GM19455 (cell line): ENCODE measurements around the gene PDGFC.
"Not testable (repeated sequence)": the region's sequence is repeated elsewhere in the genome, so short reads cannot be mapped to it uniquely, and the experiment has no call there.

Source experiments
- ATAC-seq: cut with Tn5 transposase; IDR thresholded peaks from one replicate; pipeline ENCODE4 v1.9.1; 2021; ENCODE audit not compliant: unreplicated experiment

The PDGFC gene

GRCh38 chr4:156909010-156909409, 62.6 kb downstream of the PDGFC start:
- no peak for ATAC-seq

GRCh38 chr4:156906325-156906724, 65.3 kb downstream of the PDGFC start:
- no peak for ATAC-seq

- no peak for ATAC-seq
Measured at GRCh38 chr4:156901871-156902270, 69.7 kb downstream of the PDGFC start.

GRCh38 chr4:156898373-156899117, 73.1 kb downstream of the PDGFC start:
- no peak for ATAC-seq

- no peak for ATAC-seq
Measured at GRCh38 chr4:156896527-156896926, 75.1 kb downstream of the PDGFC start.

GRCh38 chr4:156894234-156894633, 77.4 kb downstream of the PDGFC start:
- no peak for ATAC-seq

GRCh38 chr4:156892805-156893204, 78.8 kb downstream of the PDGFC start:
- ATAC-seq, result no peak

- ATAC-seq, result no peak
Measured at GRCh38 chr4:156889616-156890594, 81.7 kb downstream of the PDGFC start.

GRCh38 chr4:156888762-156889161, 82.8 kb downstream of the PDGFC start:
- ATAC-seq, result no peak

GRCh38 chr4:156886481-156886880, 85.1 kb downstream of the PDGFC start:
- no peak for ATAC-seq

- no peak for ATAC-seq
Measured at GRCh38 chr4:156885374-156885773, 86.2 kb downstream of the PDGFC start.

GRCh38 chr4:156884183-156884582, 87.4 kb downstream of the PDGFC start:
- no peak for ATAC-seq

- no peak for ATAC-seq
Measured at GRCh38 chr4:156875704-156876103, 95.9 kb downstream of the PDGFC start.

- ATAC-seq, result no peak
Measured at GRCh38 chr4:156875055-156875454, 96.5 kb downstream of the PDGFC start.

- no peak for ATAC-seq
Measured at GRCh38 chr4:156873799-156874198, 97.8 kb downstream of the PDGFC start.

GRCh38 chr4:156870861-156871260, 100.7 kb downstream of the PDGFC start:
- no peak for ATAC-seq

- no peak for ATAC-seq
Measured at GRCh38 chr4:156870131-156870530, 101.5 kb downstream of the PDGFC start.

GRCh38 chr4:156866088-156866487, 105.5 kb downstream of the PDGFC start:
- not testable (repeated sequence) for ATAC-seq

- no peak for ATAC-seq
Measured at GRCh38 chr4:156865451-156865850, 106.1 kb downstream of the PDGFC start.

GRCh38 chr4:156858071-156858470, 113.5 kb downstream of the PDGFC start:
- no peak for ATAC-seq

- no peak for ATAC-seq
Measured at GRCh38 chr4:156838761-156839160, 132.8 kb downstream of the PDGFC start.
